Measurements from ENCODE around the gene NKRF.

NKRF gene

DNA sequence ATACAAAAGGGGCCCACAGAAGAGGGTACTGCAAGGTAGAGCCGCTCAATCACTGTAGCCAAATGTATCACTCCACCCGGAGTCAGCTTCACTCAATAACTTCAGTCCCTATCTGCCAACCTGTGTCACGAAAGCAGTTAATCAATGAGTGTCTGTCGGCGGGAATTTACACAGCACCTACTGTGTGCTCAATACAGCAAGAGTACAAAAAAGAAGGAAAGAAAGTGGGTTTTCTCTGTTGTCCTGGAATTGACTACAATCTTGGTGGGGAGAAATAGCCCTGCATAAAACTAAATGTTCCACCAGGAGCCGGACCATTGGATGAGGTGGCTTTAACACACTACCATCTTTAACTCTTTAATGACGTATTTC lies 780 bp upstream of the NKRF start:
- no peak for DNase-seq

DNA sequence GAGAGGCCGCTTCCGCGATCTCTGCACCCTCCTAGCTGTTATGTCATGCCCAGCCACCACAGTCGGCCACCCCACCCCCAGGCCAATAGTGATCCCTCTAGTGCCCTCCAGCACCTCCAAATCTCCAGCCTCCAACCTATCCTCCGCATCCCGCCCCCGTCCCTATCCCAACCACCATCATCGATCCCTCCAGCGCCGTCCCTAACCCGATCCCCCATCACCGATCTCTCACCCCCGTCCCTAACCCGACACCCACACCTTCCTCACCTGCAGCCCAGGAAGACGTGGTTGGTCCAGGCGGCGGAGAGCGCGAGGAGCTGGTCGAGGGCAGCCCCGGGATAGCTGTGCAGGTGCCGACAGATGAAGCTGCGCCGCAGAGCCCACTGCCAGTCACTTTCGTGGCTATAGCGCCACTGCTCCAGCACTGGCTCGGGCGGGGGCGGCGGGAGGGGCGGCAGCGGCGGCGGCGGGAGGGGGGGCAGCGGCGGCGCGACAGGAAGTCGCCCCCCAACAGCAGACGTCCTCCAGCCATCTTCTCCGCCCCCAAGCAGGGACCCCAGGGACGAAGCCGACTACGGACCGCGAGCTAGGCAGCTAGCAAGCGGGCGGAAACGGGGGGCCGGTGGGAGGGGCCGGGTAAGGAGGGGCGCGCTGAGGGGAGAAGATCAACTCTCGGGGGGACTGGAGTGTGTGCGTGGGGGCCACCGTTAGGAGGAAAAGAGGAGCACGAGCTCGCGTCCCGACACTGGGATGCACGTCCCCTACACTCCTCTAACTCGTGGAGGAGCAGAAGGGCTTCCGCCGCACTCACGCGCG lies 552 bp downstream of the NKRF start:
- peak in 9 of 14 donors; percentile 11 to 50 (median 34) for DNase-seq

DNA sequence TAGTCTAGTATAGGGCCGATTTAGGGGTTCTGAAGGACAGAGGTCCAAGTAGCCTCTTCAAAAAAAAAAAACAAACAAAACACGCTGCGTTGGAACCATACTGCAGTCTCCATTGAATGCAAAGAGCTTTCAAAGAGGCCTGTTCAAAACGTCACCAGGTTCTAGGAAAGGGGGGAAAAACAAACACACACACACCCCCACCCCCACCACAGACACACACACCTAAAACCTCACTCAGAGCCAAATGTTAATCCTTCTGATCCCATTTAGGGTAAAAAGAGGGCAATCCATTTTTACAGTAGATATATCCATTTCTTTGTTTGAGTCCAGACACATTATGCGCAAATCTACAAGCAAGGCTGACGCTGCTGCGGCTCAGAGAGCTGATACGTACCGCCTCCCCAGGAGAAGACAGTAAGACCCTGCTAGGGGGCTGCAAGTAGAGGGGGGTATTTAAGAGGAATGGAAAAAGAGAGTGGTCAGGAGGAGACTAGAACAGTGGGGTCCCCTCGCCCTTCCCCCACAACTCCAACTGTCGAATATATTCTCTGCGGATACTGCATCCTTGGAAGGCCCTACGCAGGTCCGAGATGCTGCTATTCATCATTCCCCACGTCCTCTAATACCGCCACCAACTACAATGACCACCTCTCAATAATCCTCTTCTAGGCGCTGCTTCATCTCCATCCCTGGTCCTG lies 1.3 kb downstream of the NKRF start:
- peak in 2 of 14 donors; percentile 1 to 19 for DNase-seq

DNA sequence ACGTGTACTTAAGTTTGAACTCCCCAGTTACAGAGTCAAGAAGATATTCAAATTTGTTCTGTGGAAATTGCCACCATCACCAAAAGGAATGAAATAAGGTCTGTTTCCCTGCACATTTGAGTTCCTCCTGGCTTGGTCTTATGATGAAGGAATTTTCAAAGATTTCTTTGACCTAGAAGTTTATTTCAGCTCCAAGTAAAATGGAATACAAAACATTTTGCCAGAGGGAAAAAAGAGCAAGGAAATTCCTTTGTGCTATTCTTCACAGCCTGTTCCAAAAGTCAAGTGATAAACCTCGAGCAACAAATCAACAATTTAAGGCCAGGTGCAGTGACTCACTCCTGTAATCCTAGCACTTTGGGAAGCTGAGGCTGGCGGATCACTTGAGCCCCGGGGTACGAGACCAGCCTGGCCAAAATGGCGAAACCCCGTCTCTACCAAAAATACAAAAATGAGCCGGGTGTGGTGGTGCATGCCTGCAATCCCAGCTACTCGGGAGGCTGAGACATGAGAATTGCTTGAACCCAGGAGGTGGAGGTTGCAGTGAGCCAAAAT lies 3.4 kb downstream of the NKRF start:
- DNase-seq = no peak

DNA sequence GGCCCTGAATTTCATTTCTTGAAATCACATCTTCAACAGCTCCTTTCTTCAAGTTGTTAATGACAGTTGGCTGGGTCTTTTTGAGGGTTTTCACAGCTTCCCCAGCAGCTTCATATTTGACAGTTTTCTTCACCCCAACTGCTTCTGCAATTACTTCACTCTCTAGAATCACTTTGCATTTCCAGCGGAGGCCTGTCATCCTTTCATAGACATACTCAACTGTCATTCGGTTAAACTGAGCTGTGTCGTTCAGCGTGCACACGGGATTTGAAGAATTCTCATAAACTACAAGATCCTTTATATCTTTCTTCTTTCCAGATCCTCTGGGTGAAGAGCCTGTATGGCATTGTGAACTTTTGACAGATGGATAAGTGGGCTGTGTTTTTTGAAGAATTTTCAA lies 16.4 kb downstream of the NKRF start:
- DNase-seq = no peak

DNA sequence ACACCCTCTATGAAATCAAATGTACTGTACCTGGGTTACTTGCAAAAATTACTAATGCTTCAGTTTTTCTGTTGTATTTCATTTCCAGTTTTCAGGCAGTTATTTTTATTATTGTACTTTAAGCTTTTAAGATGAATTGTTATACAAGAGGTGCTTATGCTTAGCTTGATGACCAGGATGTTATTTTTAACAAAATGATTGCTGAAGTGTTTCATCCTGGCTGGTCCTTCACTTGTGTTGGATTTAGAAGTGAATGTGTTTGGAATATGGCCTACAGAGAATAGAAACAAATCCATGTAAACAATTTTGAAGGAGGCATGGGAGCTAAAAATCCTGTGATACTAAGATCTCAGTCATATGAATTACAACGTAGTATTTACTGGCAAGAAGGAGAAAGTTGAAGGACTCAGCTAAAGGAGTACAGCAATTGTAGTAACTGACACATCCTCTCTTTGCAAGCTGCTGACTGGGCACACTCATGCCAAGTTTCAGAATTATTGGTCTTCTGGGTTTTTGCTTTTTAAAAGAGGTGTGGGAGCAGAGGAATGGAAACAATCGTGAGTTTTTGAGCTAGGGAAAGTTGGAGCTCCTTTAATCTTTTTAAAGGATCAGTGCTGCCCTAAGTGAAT lies 22.7 kb downstream of the NKRF start:
- no peak for DNase-seq

DNA sequence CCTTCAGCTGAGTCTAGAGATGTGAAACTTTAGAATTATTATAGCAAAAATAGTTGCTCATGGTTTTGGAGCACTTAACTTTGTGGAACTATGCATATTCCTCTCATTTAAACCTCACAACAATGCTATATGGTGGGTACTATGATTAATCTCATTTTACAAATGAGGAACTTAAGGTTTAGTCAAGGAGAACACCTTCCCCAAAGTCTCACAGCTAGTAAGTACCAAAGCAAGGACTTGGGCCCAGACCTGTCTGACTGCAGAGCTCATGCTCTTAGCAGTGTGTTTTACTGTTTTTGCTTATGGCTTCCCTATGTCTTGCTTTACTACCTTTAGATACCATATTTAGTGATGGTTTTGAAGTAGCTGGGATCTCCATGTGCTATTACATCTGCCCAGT lies 26.8 kb downstream of the NKRF start:
- DNase-seq = no peak

DNA sequence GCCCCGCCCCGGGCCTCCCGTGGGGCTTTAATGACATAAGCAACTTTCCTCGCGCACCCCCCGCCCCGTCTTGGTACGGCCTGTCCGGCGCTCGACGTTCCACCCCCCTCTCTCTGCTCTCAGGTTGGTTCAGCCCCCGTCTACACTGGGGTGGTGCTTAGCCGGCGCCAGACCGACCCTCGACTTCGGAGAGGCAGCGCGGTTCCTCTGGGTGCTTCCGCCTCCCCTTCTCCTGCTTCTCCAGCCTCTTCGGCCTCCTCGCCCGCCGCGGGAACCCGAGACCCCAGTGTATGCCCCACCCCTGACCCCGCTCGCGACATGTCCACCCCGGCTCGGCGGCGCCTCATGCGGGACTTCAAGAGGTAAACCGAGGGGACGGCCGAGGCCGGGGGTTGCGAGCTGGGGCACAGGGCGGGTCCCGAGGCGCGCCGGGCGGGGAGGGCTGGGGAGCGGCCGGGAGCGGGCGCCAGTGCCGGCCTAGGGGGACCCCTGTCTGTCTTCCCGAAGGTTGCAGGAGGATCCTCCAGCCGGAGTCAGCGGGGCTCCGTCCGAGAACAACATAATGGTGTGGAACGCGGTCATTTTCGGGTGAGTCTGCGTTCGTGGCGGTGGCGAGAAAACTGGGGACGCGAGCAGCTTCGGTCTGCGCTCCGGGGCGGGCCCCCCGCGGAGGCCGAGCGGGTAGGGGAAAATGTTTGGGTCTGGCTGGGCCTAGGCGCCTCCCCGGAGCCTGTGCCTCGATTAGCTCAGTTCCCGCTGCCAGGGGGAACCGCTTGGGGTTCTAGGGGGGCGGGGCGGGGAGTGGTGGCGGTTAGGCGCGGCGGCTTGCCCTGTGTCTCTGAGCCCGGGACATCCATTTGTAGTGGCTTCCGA lies 31.6 kb downstream of the NKRF start, which contains the start of gene UBE2A:
Gene UBE2A, plus strand, starts transcription at position 170 of the 873 bp plus-strand sequence. Its CDS starts 149 bp downstream, at position 319.
- peak; percentile 6 to 76 (median 59) for DNase-seq

DNA sequence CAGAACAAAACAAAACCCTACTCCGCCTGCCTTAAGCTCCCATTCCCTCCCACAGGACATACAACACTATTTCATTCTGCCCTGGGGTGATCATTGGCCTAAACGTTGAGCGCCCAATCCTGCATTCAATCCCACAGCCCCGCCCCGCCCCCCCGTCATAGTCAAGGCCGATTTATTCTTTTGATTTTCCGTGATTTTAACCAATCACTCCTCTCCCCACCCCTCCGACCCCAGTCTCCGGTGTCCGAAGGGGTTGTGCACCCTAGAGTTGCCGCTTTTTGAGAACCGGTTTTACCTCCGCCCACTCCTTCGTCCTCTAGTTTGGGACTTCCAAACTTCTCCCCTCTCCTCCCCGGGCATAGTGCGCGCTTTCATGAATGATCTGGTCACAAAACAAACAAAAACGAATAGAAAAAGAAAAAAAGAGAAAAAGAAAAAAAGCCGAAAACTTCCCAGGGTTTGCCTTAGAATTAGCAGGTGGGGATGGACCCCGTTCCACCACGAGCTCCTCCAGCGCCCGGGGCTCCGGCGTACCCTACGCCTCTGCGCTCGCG lies 32.3 kb downstream of the NKRF start:
- DNase-seq = peak in 10 of 14 donors; percentile 14 to 56 (median 22)

DNA sequence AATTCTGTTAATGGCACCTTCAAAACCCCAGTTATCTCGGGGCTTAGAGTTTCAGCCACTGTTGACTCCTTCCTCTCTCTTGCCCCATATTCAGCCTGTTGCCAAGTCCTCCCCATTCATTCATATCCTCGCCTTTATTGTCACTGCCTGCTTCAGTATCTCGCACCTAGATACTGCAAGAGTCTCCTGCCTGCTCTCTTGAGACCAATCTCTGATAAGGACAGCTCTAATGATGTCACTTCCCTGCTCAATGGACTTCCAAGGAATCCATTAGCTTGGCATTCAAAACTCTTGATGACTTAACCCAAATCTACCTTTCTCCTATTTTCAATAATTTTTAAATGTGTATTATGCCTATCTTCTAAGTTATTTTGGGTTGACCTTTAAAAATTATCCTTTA lies 33.0 kb downstream of the NKRF start:
- no peak for DNase-seq

DNA sequence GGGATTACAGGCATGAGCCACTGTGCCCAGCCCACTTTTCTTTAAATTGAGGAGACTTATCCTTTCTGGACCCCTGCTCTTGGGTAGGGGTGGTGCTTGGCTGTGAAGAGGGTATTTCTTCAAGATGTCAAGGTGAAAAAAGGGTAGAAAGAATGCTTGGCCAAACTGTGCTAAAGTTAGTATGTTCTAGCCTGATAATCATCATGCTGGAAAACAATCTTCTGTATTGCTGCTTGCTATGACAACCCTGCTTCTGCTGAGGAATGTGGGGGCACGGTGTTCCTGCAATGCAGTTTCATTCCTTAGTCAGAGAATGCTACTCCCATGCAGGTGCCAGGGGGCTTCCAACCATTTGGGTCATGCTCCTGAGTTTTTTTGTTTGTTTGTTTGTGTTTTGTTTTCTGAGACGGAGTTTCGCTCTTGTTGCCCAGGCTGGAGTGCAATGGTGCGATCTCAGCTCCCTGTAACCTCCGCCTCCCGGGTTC lies 35.8 kb downstream of the NKRF start:
- no peak for DNase-seq

DNA sequence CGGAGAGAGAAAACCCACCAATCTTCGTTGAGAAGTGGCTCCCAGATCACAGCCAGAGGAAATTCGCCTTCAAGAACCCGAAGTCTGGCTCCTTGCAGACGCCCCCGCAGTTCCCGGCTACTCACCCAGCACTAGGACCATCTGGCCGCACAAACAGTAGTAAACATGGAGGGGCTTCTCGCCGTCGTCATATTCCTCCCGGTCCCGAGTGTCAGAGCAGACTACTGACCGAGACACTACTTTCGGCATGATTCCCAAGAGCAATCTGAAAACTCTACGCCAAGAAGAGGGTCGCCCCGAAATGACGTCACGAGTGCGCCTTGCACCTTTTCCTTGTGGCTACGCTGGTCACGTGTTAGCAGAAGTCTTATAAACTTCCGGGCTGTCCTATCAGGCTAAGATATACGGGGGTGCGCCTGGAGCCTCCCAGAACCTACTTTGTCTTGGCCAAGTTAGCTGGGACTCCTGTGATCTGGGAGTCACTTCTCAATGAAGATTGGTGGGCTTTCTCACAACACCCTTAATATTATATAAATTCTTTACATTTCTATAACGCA lies 41.0 kb downstream of the NKRF start, which contains the start of gene STEEP1:
Gene STEEP1, minus strand, starts transcription at position 303 of the 557 bp plus-strand sequence. Its CDS starts 54 bp downstream, at position 249.
- DNase-seq = peak; percentile 8 to 75 (median 54)

DNA sequence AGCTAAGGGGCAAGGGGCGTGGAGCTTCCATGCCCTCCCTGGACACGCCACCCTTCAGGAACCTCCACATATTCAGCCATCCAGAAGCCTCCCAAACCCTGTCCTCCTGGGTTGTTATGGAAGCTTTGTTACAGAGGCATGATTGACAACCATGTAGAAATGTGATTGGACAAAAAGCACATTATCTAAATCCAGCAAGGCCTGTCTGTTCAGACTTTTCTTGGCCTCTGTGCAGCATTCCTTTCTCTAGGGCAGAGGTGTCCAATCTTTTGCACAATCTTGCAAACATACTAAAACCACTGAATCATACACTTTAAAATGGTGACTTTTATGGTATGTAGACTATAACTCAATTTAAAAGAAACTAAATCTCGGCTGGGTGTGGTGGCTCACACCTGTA lies 53.7 kb downstream of the NKRF start:
- no peak for DNase-seq

DNA sequence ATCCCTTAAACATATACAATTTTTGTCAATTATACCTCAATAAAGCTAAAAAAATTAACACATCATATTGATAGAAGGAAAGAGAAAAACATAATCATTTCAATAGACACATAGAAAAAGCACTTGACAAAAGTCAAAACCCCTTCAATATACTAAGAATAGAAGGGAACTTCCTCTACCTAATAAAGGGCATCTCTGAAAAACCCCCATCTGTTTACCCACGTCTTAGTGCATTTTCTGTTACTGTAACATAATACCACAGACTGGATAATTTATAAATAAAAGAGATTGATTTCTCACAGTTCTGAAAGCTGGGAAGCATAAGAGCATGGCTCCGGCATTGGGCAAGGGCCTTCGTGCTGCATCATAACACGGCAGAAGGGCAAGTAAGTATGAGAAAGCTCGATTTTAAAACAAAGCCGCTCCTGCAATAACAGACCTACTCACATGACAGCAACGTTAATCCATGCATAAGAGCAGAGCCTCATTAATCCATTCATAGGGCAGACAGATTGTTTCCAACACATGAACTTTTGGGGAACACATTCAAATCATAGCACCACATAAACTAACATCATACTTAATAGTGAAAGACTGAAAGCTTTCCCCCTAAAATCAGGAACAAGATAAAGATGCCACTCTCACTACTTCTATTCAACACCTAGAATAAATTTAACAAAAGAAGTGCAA lies 56.8 kb downstream of the NKRF start:
- no peak for DNase-seq

DNA sequence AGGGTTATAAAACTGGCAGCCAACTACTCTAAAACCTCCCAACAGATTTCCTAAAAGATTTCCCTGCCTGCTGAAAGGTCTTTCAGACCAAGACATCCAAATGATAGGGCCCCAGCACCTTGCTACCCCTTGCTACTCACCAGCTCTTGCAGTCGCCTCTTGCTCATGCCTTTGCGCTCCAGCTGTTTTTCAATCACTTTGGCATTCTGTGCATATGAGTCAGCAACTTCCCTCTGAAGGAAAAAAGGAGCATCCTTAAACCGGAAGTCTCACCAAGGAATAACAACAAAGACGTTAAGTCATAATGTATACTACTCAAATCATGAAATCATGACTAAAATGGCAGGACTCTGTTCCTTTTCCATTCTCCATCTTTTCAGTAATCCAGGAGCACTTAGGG lies 65.0 kb downstream of the NKRF start:
- DNase-seq = no peak

DNA sequence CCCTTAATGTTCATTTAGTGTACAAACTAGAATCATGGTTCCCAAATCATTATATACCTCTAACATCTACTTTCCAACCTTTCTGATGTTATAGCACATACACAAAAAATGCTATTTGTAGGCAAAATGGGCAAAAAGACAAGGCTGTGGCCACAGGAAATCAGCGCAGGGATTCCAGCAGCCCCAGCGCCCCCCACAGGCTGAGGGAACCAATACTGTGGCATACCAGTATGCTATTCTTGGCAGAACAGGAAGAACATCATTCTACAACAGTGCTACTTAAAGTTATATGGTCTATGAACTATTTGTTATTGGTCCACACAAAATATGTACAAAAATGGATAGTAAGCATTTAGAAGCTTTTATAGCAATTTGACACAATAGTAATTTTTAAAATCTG lies 66.4 kb downstream of the NKRF start:
- no peak for DNase-seq

Data from C1 segment of cervical spinal cord (tissue), 14 donors.